ENCODE results near the gene ATP5MG.
"Not testable (repeated sequence)": the region's sequence is repeated elsewhere in the genome, so short reads cannot be mapped to it uniquely, and the experiment has no call there.

Gene ATP5MG

DNA sequence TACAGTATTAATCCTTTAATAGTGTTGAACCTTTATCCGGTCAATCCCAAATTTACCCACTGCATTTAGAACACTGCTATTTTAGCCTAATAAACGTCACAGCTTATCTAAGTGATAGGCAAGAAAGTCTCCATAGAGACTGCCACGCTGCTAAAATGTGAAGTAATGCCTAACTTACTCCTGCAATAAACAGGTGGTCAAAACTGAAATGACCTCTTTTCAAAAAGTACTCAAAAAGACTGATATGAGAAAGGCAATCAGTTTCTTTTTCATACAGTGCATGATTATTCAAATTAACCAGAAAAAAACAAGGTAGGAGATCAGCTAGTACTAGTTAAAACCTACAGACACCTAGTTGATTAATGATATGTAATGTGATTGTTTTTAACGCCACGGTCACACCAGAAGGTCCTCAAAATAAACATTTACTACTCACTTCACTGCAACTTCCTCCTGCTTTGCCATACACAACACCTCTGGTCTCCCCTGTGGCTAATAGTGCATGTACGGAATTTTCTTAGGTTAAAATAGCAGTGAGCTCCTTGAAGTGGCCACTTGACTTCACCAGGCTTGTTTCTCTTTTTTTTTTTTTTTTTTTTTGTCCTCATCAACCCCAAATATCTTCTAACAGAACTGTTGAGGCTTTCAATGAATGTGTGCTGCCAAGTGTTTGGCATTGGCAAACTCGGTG is 8.8 kb downstream of the ATP5MG start:
- DNase-seq: no peak

DNA sequence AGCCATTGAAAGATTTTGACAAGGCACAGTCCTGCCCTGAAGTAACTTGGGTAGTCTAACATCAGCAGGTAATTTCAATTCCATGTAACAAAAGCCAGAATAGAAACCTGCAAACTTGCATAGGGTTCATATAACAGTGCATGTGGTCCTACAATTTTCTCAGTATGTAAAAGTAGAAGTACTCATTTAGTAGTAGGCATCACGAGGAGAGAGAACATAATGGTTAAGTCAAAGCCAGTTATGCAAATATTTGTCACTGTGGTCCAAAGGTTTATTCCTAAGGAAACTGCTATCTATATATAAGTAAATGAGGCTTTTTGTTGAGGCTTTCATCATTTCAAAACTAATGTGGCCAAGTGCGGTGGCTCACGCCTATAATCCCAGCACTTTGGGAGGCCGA is 10.1 kb downstream of the ATP5MG start:
- no peak for DNase-seq

DNA sequence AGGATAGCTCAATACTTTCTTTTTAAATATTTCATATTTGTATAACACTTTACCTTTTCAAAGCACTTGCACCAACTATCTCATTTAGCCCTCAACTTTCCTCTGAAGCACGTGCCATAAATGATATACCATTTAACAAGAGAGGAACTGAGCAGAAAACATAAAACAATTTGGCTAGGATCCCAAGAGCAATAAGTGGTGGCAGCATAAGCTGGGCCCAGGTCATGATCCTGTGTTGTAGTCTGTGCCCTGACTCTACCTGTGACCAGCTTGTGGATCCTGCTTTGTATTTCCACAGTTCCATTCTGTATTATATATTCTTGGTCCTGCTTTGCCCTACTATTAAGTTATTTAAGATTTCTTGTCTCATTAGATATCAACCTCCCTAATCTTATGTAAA is 11.5 kb downstream of the ATP5MG start:
- no peak for DNase-seq

DNA sequence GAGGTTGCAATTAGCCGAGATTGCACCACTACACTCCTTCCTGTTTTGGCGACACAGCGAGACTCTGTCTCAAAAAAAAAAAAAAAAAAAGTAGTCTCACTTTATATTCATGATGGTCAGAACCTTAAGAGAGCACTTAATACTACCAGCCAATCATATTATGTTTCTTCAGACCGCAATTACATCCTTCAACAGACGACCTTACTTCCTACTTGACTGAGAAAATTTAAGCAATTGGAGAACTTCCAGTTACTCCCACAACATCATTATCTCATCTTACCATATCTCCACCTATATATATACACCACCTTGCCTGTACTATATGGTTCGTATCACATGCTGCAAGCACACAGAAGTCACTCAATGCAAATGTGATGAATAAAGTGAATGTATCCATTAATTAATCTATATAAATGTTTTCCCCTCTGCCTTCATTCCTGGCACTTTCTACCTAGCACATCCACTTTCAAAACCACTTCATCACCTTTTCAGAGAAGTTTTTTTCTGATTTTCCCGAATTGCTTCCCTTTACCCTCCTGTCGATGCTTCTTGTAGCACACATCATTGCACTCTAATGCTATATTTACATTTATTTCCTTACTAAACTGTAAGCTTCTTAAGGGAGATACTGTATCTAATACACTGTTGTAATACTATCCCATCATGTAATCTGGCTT is 13.8 kb downstream of the ATP5MG start:
- DNase-seq: no peak

- DNase-seq: no peak
Observed at GRCh38 chr11:118415739-118416068, 14.3 kb downstream of the ATP5MG start.

DNA sequence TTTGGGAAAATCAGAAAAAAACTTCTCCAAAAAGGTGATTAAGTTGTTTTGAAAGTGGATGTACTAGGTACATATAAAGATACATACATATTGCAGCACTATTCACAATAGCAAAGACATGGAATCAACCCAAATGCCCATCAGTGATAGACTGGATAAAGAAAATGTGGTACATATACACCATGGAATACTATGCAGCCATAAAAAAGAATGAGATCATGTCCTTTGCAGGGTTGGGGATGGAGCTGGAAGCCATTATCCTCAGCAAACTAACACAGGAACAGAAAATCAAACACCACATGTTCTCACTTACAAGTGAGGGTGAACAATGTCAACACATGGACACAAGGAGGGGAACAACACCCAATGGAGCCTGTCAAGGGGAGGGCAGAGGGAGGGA is 15.5 kb downstream of the ATP5MG start:
- DNase-seq: not testable (repeated sequence)

GRCh38 chr11:118417801-118418200 is 16.4 kb downstream of the ATP5MG start:
- DNase-seq: no peak

DNA sequence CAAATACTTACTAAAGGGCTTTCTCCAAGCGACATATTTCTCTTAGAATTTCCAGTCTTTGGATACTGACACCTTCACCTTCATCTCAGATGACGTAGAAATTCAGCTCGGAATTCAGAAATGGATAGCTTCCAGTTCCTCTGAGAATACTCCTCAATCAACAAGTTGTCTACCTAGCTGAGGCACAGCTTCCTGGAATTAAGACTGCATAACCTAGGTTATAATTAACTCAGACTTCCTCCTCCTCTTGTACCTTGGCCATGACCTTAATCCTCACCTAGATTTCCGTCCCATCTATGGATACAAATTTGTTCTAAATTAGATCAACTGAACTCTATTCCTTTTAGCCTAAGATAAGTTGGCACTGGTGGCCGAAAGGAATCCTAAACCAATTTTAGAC is 17.4 kb downstream of the ATP5MG start:
- DNase-seq: no peak

- DNase-seq: no peak
Observed at GRCh38 chr11:118427707-118428106, 26.3 kb downstream of the ATP5MG start.

- DNase-seq: no peak
Observed at GRCh38 chr11:118430956-118431355, 29.6 kb downstream of the ATP5MG start.

DNA sequence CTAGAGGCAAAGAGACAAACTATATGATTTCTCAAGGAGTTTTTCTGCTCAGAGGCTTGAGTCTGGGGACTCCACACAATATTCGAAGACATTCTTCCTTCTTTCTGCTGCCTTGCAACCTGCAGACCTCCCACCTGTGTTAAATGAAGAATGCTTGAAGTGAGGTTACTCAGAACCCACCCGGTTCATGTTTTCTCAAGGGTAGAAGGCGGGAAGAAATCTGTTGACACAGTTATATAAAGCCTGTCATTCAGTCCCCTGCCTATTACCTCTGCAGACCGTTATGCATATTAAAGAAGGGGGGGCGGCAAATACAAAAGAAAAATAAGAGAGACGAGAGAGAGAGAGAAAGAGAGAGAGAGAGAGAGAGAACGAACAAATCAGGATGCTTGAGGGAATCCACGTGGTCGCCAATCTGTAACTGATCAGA is 32.7 kb downstream of the ATP5MG start:
- DNase-seq: peak; percentile 71

DNA sequence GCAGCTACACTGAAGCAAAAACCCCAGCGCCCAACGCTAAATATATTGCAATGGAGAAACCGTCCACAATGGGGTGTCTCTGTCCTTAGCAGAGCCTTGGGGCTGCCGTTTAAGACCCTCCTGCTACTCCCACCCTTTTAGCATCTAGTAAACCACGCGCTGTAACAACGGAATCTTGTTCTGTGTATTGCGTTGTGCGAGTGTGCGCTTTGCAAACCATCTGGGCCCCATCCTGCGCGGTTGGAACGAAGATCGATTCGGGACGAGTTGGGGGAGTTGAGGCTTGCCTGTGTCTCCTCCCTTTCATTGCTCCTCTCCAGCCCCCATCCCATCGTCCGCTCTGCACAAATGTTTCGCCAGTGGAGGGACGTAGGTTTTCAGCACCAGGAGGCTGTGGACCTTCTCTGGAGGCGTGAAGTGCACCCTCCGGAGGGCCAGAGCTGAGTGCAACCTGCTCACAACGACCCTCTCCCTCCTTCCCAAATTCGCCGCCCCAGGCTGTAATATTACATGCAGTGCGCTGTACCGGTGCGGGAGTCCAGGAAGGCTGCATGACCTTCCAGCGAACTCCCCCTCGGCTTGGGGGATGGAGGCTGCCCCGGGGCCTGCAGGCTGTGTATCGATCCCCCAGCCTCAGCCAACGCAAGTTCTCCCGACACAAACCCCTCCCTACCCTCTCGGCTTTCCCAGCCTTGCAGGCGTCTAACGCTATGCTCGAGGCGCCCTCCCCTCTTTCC is 33.3 kb downstream of the ATP5MG start:
- peak; percentile 27 for DNase-seq

- DNase-seq: peak; percentile 65
Observed at GRCh38 chr11:118435290-118435892, 34.0 kb downstream of the ATP5MG start.

DNA sequence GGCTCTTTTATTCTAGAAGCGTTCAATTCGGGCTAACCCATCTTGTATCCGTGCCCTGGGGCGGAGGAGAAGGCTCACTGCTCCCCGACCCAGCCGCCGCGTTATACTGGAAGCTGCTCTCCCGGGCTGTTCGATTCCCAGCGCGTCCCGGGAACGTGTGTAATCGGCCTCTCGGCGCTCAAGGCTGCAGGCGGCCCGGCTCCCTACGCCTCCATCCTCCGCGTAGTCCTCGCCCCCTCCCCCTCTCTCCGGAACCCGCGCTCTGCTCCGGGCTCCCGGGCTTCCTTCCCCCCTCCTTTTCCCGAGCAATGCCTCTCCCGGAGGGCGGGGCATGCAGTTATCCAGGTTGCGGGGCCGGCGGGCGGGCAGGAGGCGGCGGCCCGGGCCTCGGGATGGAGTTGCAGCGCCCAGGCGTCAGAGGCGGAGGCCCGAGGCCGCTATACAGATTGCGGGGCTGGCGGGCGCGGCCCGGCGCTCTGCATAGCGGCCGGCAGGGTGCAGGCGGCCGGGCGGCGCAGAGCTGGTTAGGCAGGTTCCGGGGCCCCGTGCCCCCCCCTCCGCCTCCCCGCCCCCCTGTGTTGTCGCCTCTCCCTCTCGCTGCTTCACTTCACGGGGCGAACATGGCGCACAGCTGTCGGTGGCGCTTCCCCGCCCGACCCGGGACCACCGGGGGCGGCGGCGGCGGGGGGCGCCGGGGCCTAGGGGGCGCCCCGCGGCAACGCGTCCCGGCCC is 34.7 kb downstream of the ATP5MG start, which contains the start of gene KMT2A:
Gene KMT2A (plus strand): TSS at position 600 of the 732 bp plus-strand sequence. CDS start 21 bp downstream, at position 621.
- peak; percentile 94 for DNase-seq

DNA sequence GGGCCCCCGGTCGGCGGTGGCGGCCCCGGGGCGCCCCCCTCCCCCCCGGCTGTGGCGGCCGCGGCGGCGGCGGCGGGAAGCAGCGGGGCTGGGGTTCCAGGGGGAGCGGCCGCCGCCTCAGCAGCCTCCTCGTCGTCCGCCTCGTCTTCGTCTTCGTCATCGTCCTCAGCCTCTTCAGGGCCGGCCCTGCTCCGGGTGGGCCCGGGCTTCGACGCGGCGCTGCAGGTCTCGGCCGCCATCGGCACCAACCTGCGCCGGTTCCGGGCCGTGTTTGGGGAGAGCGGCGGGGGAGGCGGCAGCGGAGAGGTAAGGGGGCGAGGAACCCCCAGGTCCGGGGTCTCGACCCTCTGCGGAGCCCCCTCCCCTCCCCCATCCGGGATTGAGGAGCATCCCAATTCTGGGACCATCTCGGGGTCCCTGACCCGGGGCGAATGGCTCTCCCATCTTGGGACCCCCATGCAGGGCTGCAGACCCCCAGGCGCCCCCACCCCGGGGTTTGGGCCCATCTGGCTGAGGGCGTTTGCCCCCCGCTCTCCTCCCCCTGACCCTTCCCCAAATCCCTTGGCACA is 35.3 kb downstream of the ATP5MG start:
- DNase-seq: no peak

GRCh38 chr11:118437208-118438125 is 36.1 kb downstream of the ATP5MG start:
- peak; percentile 72 for DNase-seq

DNA sequence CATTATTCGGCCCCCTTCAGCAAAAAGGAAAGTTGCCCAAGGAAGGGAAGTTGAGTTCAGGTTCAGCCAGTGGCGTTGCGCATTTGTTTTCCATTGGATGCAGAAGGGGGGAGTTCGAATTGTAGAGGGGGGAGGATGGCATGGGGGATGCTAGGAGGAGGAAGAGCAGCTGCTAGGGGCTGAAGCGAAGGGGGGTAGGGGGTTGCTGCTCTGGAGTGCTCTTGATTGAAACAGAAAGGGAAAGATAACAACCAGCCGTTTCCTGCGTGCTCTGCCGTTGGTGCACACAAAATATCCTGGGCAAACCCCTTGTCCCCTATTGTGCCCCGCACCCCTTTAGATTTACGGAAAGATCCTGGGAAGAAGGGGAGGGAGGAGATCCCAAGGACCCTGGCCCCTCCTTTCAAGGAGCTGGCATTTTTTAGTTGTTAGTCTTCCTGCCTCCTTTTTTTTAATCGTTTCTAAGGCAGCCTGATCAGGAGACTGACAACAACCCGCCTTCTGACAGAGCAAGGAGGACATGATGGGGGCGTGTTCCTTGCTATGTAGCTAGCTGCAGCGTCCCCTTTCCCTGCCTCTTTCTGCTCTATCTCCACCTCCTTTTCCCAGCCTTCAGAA is 37.0 kb downstream of the ATP5MG start:
- peak; percentile 71 for DNase-seq

GRCh38 chr11:118439646-118440045 is 38.2 kb downstream of the ATP5MG start:
- peak; percentile 38 for DNase-seq

DNA sequence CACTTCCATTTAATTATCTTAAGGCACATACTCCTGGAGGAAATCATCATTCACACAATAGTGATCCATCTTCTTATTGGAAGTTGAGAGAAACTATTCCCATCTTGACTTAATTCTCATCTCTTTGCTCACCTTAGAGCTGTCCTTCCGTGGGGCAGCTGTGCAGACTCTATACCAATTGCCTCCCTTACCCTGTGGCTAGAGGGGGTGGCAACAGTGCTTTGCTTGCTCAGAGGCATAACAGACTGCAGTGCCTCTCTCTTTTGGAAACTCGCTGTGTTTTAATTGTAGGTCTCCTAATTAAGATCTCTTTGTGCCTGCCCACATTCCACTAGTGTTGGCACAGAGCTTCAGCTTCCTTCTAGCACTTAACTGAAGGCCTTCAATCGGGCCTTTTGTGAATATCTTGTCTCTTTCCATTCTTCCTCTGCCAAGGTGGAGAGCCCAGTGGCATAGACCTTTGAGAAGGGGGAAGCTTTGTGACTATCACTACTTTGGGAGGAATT is 40.4 kb downstream of the ATP5MG start:
- no peak for DNase-seq

DNA sequence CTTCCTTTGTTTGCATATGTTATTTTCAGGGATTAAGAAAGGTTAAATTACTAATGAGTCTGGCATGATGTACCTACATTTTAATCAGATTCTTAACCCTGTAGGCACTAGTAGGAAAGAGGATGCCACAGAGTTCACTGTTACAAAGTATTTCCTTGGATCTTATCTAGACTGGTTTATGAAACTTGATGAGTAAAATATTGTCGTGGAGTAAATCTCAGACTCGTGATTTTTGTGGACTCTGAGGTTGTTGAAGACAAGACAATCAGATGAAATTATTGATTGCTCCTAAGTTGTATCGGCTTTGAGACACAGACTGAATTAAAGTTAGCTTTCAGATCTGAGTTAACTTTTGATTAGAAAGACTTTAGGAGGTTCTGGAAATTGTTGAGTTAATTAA is 40.9 kb downstream of the ATP5MG start:
- no peak for DNase-seq
